ENCODE measurements around the gene GPS2.
"Not testable (repeated sequence)": the region's sequence is repeated elsewhere in the genome, so short reads cannot be mapped to it uniquely, and the experiment has no call there.

GPS2 gene, protein sequence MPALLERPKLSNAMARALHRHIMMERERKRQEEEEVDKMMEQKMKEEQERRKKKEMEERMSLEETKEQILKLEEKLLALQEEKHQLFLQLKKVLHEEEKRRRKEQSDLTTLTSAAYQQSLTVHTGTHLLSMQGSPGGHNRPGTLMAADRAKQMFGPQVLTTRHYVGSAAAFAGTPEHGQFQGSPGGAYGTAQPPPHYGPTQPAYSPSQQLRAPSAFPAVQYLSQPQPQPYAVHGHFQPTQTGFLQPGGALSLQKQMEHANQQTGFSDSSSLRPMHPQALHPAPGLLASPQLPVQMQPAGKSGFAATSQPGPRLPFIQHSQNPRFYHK

GRCh38 chr17:7314719-7315569 lies at the start of gene GPS2:
TSS of gene GPS2 (minus strand) at chr17:7315360. CDS start at chr17:7315052, 308 bp downstream.
- peak; percentile 68 to 86 for DNase-seq

- no peak for DNase-seq
These were observed 48.2 kb upstream of the GPS2 start for GRCh38 chr17:7363311-7363710.

DNA sequence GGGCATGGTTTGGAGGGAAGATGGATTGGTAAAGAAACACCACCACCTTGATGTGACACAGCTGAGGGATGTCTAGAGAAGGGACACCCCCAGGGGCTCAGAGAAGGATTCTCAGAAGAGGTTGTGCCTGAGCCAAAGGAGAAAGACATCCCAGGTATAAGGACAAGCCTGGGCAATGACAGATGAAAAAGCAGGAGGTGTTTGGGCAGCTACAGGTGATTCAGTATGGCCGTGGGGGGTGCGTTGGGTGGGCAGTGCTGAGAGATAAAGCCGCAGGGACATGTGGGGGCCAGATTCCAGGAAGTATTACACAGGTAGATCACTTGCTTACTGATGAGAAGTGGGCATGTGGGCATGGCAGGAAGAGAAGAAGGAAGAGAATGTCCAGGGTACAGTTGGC lies 46.7 kb upstream of the GPS2 start:
- DNase-seq = no peak

DNA sequence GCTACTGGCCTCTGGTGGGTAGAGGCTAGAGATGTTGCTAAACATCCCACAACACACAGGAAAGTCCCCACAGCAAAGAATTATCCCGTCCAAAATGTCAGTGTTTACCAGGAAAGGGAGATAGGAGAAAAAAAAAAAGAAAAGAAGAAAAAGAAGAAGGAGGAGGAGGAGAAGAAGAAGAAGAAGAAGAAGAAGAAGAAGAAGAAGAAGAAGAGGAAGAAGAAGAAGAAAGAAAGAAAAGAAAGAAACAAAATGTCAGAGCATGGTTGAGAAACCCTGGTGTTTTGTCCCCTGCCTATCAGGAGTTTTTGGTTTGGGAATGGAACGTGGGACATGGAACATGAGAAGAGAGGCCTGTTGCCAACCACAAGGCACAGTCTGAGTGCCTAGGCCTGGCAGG lies 42.2 kb upstream of the GPS2 start:
- no peak for DNase-seq

DNA sequence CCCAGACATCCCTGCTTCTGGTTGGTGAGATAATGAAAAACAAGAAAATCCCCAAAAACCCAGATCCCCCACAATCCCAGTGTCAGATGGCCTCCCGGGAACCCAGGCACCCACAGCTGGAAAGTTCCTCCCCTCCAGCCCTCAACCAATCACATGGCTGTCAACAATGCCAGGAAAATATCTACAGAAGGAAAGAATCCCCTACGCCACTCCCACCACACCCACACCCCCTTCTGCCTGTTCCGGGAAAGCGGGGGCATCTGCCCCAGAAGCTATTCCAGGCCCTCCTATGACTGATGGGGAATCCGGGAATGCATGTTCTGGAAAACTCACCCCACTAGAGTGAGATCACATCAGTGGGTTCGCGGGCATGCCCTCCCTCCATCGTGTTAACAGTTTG lies 41.6 kb upstream of the GPS2 start:
- DNase-seq = no peak

DNA sequence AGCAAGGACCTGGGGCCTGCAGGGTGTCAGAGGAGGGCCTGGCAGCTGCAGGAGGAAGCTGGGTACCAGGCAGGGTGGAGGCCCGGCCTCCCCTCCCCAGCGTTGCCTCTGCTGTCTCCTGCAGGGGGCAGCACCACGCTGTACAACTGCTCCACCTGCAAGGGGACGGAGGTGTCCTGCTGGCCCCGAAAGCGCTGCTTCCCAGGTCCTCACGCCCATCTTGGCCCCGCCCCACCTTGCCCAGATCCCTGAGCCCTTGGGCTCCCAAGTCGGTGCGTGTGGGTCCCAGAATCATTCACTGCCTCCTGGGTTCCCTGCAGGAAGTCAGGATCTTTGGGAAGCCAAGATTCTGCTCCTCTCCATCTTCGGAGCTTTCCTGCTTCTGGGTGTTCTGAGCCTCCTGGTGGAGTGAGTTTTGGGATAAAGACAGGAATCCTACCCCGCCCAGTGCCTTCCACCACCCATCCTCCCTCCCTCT lies 41.0 kb upstream of the GPS2 start:
- DNase-seq = peak in 1 of 2 donors; percentile 69

DNA sequence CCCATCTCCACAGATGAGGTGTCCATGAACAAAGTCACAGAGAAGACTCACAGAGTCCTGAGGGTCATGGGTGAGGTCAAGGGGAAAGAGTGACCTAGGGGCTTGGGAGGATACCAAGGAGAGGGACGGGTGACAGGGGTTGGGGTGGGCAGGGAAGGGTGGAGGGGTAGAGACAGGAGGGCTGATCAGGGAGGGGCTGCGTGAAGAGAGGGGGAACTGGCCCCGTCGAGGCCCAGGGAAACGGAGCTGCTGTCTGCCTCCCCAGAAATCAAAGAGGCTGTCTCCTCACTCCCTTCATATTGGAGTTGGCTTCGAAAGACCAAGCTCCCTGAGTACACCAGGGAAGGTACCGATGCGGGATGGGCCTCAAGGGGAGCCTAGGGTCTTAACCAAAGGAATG lies 40.4 kb upstream of the GPS2 start:
- no peak for DNase-seq

DNA sequence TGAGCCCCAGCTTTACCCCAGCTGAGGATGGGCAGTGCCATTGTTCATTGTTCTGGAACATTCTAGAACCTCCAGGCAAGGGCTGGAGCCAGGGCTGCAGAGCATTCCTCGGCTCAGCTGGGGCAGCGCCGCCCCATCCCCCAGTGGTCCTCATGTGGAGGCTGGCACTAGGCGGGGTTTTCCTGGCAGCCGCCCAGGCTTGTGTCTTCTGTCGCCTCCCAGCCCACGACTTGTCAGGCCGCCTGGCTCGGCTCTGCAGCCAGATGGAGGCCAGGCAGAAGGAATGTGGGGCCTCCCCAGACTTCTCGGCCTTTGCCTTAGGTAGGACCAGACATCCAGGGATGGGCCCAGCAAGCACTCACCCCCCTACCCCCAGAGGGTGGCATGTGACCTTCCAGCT lies 39.9 kb upstream of the GPS2 start, which contains the start of gene TMEM95:
Gene TMEM95 (plus strand): TSS at position 104 of the 400 bp plus-strand sequence. CDS start 49 bp downstream, at position 153.
- DNase-seq = peak in 1 of 2 donors; percentile 42

DNA sequence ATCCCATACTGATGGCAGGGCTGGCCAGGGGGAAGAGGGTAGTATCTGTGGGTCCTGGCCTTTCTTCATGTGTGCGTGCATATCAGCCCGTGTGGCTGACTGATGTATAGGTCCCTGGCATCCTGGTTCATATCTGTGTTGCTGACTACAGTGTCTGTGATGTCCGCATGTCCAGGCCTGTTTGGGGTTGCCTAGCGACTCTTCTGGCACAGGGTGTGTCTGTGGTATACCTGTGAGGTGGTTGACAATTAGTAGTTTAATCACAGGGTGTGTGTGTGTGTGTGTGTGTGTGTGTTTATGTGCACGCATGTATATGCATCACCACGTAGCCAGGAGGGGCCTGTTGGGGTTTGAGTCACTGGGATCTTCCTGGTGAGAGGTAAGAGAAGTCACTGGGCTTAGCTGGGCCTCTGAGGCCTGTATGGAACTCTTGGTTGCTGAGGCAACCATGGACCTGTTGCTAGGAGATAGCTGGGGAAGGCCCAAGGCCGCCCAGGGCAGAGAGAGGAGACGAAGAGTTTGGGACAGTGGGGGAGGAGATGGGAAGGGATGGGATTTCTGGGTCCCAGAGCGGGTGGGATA lies 39.2 kb upstream of the GPS2 start:
- DNase-seq = no peak

DNA sequence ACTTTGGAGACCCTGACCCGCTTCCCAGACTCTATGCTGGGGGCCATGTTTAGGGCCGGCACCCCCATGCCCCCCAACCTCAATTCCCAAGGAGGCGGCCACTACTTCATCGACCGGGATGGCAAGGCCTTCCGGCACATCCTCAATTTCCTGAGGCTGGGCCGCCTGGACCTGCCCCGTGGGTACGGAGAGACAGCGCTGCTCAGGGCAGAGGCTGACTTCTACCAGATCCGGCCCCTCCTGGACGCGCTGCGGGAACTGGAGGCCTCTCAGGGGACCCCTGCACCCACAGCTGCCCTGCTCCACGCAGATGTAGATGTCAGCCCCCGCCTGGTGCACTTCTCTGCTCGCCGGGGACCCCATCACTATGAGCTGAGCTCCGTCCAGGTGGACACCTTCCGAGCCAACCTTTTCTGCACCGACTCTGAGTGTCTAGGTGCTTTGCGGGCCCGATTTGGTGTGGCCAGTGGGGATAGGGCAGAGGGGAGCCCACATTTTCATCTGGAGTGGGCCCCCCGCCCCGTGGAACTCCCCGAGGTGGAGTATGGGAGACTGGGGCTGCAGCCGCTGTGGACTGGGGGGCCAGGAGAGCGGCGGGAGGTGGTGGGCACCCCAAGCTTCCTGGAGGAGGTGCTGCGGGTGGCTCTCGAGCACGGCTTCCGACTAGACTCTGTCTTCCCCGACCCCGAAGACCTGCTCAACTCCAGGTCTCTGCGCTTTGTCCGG lies 37.9 kb upstream of the GPS2 start:
- DNase-seq = no peak

GRCh38 chr17:7352503-7352889 lies 37.3 kb upstream of the GPS2 start:
- DNase-seq = no peak

GRCh38 chr17:7351665-7352502 lies 36.7 kb upstream of the GPS2 start, which contains the start of gene KCTD11:
TSS of gene KCTD11 (plus strand) at chr17:7352162.
- DNase-seq = peak; percentile 68 to 84

DNA sequence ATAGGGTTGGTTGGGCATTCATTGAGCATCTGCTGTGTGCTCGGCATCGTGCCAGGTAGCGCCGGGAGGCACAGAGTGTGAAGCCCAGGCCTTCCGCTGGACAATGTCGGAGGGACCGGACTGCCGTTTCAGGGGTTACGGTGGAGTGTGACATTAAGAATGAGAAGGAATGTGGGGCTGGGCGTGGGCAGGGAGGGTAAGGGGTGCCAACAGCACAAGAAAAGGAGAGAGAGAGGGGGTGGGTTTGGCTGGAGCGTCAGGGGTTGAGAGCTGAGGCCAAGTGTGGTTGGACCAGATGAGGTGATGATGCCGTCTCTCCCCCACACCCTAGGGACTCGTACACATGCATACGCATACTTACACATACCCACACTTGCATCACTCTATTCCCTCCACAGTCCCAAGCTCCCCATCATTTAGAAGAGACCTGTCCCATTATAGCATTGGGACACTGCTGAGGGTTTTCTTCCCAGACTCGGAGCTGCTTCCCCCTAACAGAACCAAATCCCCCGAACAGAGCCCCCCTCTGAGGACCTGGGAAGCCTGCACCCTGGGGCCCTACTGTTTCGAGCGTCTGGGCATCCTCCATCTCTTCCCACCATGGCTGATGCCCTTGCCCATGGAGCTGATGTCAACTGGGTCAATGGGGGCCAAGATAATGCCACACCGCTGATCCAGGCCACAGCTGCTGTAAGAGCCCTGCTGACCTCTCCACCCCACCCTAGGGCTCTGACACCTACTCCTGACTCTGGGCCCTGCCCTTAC lies 33.5 kb upstream of the GPS2 start:
- no peak for DNase-seq

GRCh38 chr17:7347630-7348477 lies 32.7 kb upstream of the GPS2 start:
- no peak for DNase-seq

GRCh38 chr17:7346761-7347614 lies 31.8 kb upstream of the GPS2 start:
- no peak for DNase-seq

DNA sequence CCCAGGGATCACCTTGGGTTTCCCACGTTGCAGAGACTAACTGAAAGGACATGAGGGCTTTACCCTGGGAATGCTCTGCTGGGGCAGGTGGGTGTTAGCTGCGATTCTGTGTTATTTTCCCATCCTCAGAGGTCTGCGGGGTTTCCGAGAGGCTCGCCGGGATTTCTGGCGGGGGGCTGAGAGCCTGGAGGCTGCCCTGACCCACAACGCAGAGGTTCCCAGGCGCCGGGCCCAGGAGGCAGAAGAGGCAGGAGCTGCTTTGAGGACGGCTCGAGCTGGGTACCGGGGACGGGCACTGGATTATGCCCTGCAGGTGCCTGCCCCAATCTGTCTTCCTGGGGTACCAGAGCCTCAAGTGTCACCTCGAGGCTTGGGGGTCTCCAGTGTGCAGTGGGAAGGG lies 28.1 kb upstream of the GPS2 start:
- DNase-seq = no peak

GRCh38 chr17:7341842-7342241 lies 26.7 kb upstream of the GPS2 start:
- DNase-seq = no peak

DNA sequence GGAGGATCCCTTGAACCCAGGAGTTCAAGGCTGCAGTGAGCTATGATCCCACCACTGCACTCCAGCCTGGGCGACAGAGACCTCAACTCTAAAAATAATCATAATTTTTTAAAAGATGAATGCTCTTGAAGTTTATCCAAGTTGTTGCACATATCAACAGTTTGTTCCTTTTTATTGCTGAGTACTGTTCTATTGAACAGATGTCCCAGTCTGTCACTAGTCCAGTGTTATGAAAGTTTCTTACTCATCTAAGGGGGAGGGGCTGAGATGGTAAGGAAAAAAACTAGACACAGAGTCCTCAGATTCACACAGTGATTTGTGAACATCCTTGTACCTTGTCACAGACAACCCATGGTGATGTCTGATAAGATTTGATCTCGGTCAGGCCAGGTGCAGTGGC lies 25.0 kb upstream of the GPS2 start:
- DNase-seq = no peak

- DNase-seq = not testable (repeated sequence)
These were observed 22.4 kb upstream of the GPS2 start for GRCh38 chr17:7337600-7337999.

Measured in hippocampal formation (tissue), 2 donors.